Activated B cell treated with CpG ODN at 0.5 μM for 24 hours (primary cell): Measurements from ENCODE around the gene SHISA7. TPM values are rescaled to one million over a fixed set of nuclear protein-coding genes. Genes with fewer than 3 reads are reported as not detected.

Experiments used
- ATAC-seq: fragments of 200-7000 bp; cut with Tn5 transposase; one replicate; pipeline ENCODE4 v1.10.0; 2021; ENCODE audit warnings: low read depth, mild to moderate bottlenecking, moderate library complexity
- CTCF ChIA-PET: fragments of 350-600 bp; sonication (Branson Sonifier 250); formaldehyde crosslinking; loops from one replicate; lab custom pipeline; 2021; ENCODE audit warnings: antibody characterized with exemption; lab: Charles Lee
- POLR2A ChIA-PET: fragments of 350-600 bp; sonication (Branson Sonifier 250); formaldehyde crosslinking; loops from one replicate; lab custom pipeline; 2021; ENCODE audit warnings: antibody characterized with exemption; lab: Charles Lee
- DNase-seq: peaks from one replicate; pipeline ENCODE4 v3.0.0; 2022
- H3K27ac Mint-ChIP-seq: one replicate; pipeline ENCODE4 v1.8.0; 2020; ENCODE audit warnings: mixed read lengths
- H3K27me3 Mint-ChIP-seq: one replicate; pipeline ENCODE4 v1.8.0; 2021; ENCODE audit warnings: mixed read lengths
- H3K36me3 Mint-ChIP-seq: one replicate; pipeline ENCODE4 v1.8.0; 2021; ENCODE audit warnings: low read depth, mixed read lengths
- H3K4me1 Mint-ChIP-seq: one replicate; pipeline ENCODE4 v1.8.0; 2021; ENCODE audit warnings: mixed read lengths
- H3K4me3 Mint-ChIP-seq: one replicate; pipeline ENCODE4 v1.8.0; 2020; ENCODE audit warnings: mild to moderate bottlenecking, mixed read lengths
- H3K9me3 Mint-ChIP-seq: one replicate; pipeline ENCODE4 v1.8.0; 2020; ENCODE audit warnings: mixed read lengths
- CTCF ChIP-seq: fragments of 200-600 bp; IDR thresholded peaks from one replicate; pipeline ENCODE4 v1.8.0; 2022; ENCODE audit warnings: antibody characterized with exemption, mild to moderate bottlenecking
- intact Hi-C: fragments of 100-400 bp; cut with micrococcal nuclease; formaldehyde crosslinking; loops from one replicate; pipeline ENCODE4 v1.15.1; 2024
- total RNA-seq: library from RNA; stranded (reverse); gene quantifications from 2 replicates; pipeline ENCODE4 v1.2.3, GENCODE V29; 2022

Gene SHISA7
- total RNA-seq, 1 donor from 2014 or later, result not detected

- intact Hi-C loops, result no loop called here
- no peak for DNase-seq
- no peak for TF ChIP-seq CTCF
- Mint-ChIP-seq H3K4me1 (peaks cover under 1% of the 10 kb centered on the region), H3K9me3 (no peaks in the 10 kb centered on the region), H3K36me3 (peaks cover 38% of the 10 kb centered on the region), H3K27me3 (no peaks in the 10 kb centered on the region), H3K27ac (no peak overlapping the region), H3K4me3 (no peak overlapping the region)
- ChIA-PET POLR2A (interaction anchor here (11.4 kb wide), 1 partner anchor 12 kb away, joined by 215 read pairs; the partner anchor contains the start of genes RPL28 and TMEM238), CTCF (no interaction called here)
- no peak for ATAC-seq
Observed at GRCh38 chr19:55400281-55401087, 42.6 kb downstream of the SHISA7 start.

- Mint-ChIP-seq H3K27me3 (no peaks in the 10 kb centered on the region), H3K36me3 (peaks cover 29% of the 10 kb centered on the region), H3K27ac (no peak overlapping the region), H3K9me3 (no peaks in the 10 kb centered on the region), H3K4me3 (no peak overlapping the region), H3K4me1 (no peaks in the 10 kb centered on the region)
- ChIA-PET CTCF (no interaction called here), POLR2A (interaction anchor here (0.9 to 11.4 kb wide), 3 partner anchors 9 to 10 kb away, joined by 3 to 215 read pairs (median 9); partner anchors contain the start of genes RPL28, TMEM238 and UBE2S)
- ATAC-seq (no peak), DNase-seq (no peak)
- intact Hi-C loops, result no loop called here
- no peak for TF ChIP-seq CTCF
Observed at GRCh38 chr19:55398200-55398925, 44.7 kb downstream of the SHISA7 start.

- no peak overlapping the region for H3K27ac Mint-ChIP-seq
- intact Hi-C loops, result no loop called here
- no peak for ATAC-seq
Observed at GRCh38 chr19:55392820-55393761, 50.0 kb downstream of the SHISA7 start.

More at GRCh38 chr19:55392820-55393761, 50.0 kb downstream of the SHISA7 start:
- no peaks in the 10 kb centered on the region for H3K9me3 Mint-ChIP-seq
- POLR2A ChIA-PET, result interaction anchor here (1.1 to 11.3 kb wide), 2 partner anchors 9 kb away, joined by 6 to 215 read pairs; partner anchors contain the start of genes TMEM238 and UBE2S
- H3K4me3 Mint-ChIP-seq, result no peak overlapping the region
- DNase-seq, result no peak
- peaks cover 48% of the 10 kb centered on the region for H3K36me3 Mint-ChIP-seq
- H3K27me3 Mint-ChIP-seq, result no peaks in the 10 kb centered on the region
- TF ChIP-seq CTCF, result no peak
- H3K4me1 Mint-ChIP-seq, result peaks cover 25% of the 10 kb centered on the region
- CTCF ChIA-PET, result no interaction called here
